ENCODE results near the gene RPL13.

DNA sequence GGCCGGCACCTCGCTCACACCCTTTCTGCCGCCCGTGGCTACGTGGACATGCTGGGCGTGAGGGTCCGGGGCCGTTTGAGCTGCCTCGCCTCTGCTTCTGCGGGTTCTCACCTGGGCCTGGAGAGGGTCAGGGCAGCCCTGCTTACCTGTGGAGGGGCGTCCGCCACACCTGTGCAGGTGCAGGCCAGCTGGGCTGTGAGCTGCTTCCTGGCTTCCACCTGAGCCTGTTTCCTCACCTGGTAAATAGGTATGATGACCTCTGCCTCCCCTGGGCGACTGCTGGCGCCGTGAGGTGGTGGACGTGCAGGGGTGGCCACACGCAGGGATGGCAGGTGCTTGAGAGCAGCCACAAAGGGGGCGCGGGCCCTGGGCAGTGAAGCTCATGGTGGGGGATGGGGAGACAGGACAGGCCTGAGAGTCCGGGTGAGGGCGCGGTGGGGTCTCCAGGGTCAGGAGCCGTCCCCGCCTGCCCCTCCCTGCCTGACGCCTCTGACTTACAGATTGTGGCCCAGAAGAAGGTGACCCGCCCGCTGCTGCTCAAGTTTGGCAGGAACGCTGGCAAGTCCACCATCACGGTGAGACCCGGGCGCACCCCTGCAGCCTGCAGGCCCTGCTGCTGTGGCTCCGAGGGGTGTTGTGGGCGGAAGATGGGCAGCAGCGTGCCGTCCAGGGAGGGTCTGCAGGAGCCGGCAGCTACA is 22.9 kb downstream of the RPL13 start:
- TF ChIP-seq, protein P1, sequence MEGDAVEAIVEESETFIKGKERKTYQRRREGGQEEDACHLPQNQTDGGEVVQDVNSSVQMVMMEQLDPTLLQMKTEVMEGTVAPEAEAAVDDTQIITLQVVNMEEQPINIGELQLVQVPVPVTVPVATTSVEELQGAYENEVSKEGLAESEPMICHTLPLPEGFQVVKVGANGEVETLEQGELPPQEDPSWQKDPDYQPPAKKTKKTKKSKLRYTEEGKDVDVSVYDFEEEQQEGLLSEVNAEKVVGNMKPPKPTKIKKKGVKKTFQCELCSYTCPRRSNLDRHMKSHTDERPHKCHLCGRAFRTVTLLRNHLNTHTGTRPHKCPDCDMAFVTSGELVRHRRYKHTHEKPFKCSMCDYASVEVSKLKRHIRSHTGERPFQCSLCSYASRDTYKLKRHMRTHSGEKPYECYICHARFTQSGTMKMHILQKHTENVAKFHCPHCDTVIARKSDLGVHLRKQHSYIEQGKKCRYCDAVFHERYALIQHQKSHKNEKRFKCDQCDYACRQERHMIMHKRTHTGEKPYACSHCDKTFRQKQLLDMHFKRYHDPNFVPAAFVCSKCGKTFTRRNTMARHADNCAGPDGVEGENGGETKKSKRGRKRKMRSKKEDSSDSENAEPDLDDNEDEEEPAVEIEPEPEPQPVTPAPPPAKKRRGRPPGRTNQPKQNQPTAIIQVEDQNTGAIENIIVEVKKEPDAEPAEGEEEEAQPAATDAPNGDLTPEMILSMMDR (IDR thresholded peaks at IDR 0.05) = no peak
- no peak for TF ChIP-seq POLR2A (IDR thresholded peaks at IDR 0.05)

All from right lobe of liver (tissue), 4 donors.